HUES64 (cell line): Measurements from ENCODE around the gene DUSP22.
"Not testable (repeated sequence)": the region's sequence is repeated elsewhere in the genome, so short reads cannot be mapped to it uniquely, and the experiment has no call there.

ENCODE experiments used
- H3K27ac ChIP-seq: 2 replicates; pipeline ENCODE4 v1.7.0; 2013; ENCODE audit warnings: low read depth, low read length, inconsistent platforms
- H3K27me3 ChIP-seq: 2 replicates; pipeline ENCODE4 v1.6.1; 2013; ENCODE audit warnings: mild to moderate bottlenecking, low read length; ENCODE audit not compliant: insufficient read depth
- H3K36me3 ChIP-seq: 2 replicates; pipeline ENCODE4 v1.6.1; 2013; ENCODE audit warnings: mild to moderate bottlenecking, low read length; ENCODE audit not compliant: insufficient read depth
- H3K4me1 ChIP-seq: 2 replicates; pipeline ENCODE4 v1.6.1; 2013; ENCODE audit warnings: mild to moderate bottlenecking, low read length, moderate library complexity; ENCODE audit not compliant: insufficient read depth
- H3K4me3 ChIP-seq: 2 replicates; pipeline ENCODE4 v1.5.1; 2013; ENCODE audit warnings: mild to moderate bottlenecking, low read length, moderate library complexity
- H3K9ac ChIP-seq: 2 replicates; pipeline ENCODE4 v1.6.1; 2013; ENCODE audit warnings: mild to moderate bottlenecking, low read depth, low read length
- H3K9me3 ChIP-seq: 2 replicates; pipeline ENCODE4 v1.6.1; 2013; ENCODE audit warnings: low read depth, low read length; ENCODE audit not compliant: insufficient read depth
- WGBS: fragments of 150-250, 120-280 bp; methylation state at CpG from one replicate; pipeline ENCODE4 v1.1.7; 2013; ENCODE audit warnings: missing lambda C conversion rate; 5-methylcytosine and 5-hydroxymethylcytosine counted together

Gene DUSP22

DNA sequence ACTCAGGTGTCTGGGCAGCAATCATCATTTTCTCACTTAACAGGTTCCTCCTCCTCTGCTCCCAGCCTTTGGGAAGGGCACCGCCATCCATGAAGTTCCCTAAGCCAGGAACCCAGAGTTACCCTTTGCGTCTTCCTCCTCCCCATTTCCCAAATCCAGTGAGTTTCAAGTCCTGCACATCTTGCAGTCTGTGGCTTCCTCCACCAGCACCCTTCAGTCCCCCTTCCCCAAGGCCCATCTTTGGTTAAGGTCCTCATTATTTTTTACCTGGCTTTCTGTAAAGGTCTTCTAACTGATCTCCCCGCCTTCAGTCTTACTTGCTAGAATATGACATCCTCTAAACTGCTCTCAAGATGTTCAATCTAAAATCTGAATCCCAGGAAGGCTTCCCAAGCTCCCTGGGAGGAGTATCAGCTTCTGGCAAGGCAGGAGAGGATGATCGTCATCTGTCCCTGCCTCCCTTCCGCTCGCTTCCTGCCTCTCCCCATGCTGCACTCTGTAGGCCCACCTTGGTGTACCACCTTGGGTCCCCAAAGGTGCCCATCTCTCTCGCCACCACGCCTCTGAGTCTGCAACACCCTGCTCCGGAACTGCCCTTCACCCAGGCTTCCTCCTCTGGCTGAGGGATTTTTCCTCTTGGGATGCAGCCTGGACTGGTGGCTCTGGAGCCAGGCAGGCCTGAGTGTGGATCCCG lies 11.4 kb upstream of the DUSP22 start:
- Histone ChIP-seq H3K9me3 (peaks cover 19% of the 10 kb centered on the region), H3K27ac (no peak overlapping the region), H3K4me3 (no peak overlapping the region), H3K27me3 (no peaks in the 10 kb centered on the region), H3K4me1 (no peaks in the 10 kb centered on the region), H3K36me3 (no peaks in the 10 kb centered on the region), H3K9ac (no peak overlapping the region)
- WGBS = 90% methylated on average over 10 of the region's 10 CpGs

DNA sequence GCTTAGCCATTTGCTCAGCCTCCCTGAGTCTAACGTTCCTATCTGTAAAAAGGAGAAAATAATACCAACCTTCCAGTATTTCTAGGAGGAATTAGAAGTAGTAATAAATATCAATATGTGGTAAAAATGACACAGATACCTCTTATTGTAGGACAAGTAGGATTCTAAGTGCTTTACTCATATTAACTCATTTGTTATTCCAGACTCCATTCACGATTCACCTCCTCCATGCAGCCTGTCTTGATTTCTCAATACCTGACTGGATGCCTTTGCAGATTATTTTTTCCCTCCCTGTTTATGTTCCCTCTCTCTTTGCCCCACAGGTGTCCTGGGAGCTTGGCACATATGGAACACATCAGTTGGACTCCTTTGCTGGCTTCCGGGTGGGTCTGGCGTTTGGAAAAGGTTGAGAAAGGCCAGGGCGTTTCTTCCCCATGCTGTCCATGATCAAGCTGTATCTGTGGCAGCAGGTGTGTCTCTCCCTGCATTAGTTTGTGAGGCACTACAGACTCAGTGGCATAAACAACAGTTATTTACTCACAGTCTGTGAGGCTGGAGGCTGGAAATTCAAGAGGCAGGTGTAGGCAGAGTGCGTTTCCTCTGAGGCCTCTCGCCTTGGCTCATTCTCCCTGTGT lies 10.7 kb upstream of the DUSP22 start:
- Histone ChIP-seq H3K36me3 (no peaks in the 10 kb centered on the region), H3K27ac (no peak overlapping the region), H3K9me3 (peaks cover 19% of the 10 kb centered on the region), H3K4me1 (no peaks in the 10 kb centered on the region), H3K9ac (no peak overlapping the region), H3K27me3 (no peaks in the 10 kb centered on the region), H3K4me3 (no peak overlapping the region)
- 93% methylated on average over 6 of the region's 7 CpGs for WGBS

DNA sequence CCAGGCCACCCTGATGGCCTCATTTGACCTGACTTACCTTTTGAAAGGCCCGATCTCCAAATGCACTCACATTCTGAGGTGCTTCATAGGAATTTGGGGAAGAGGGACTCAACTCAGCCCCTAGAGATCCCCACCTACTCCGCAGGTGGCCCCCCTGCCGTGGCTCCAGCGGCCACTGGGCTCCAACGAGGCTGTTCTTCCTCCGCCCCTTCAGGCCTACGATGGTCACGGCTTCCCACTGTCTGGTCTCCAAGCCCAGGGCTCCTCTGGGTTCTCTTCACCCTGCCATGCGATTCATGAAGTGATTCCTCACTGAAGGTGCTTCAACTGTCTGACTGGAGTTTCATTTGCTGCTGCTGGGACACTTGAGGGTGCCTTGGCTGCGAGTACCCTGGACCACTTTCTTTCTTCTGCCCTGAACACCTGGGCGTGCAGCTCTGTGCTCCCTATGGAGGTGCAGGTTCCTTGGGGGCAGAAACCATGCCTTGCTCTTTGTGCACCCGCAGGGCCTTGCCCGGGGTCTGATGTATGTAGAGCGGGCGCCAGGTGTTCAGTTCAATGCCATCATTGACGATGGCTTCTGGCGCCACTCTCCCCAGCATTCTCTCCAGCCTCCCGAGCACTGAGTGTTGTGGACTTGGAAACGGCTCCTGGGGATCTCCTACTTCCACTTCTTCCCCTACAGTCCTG lies 10.0 kb upstream of the DUSP22 start:
- WGBS = 89% methylated on average over 19 of the region's 19 CpGs
- H3K4me3 ChIP-seq = no peak overlapping the region
- no peaks in the 10 kb centered on the region for H3K4me1 ChIP-seq
- H3K9me3 ChIP-seq = peaks cover 22% of the 10 kb centered on the region
- H3K9ac ChIP-seq = no peak overlapping the region
- H3K27ac ChIP-seq = no peak overlapping the region
- no peaks in the 10 kb centered on the region for H3K27me3 ChIP-seq
- no peaks in the 10 kb centered on the region for H3K36me3 ChIP-seq

DNA sequence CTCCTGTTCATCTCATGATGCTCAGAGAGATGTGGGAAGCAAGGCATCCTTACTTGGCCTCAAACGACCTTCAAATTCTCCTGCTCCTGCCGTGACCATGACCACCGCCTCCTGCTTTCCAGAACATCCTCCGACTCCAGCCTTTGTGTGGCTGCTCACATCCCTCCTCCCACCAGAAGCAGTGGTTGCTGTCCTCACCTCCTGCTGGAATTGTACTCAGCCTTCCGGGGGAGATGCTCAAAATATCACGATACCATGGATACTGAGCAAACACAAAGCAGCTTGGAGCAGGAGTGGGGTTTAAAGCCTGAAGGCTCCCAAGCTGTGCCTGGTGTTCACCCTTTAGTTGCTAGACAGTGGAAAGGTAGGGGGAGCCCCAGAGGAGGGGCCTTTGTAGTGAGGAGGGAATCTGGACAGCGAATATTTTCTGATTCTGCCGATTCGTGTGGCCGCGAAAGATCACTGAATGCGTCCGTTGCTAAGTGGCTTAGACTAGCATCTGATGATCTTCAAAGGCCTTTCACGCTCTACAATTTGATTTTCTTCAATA lies 9.3 kb upstream of the DUSP22 start:
- Histone ChIP-seq H3K4me3 (no peak overlapping the region), H3K27me3 (no peaks in the 10 kb centered on the region), H3K9me3 (peaks cover 24% of the 10 kb centered on the region), H3K27ac (no peak overlapping the region), H3K4me1 (no peaks in the 10 kb centered on the region), H3K9ac (no peak overlapping the region), H3K36me3 (no peaks in the 10 kb centered on the region)
- 92% methylated on average over 14 of the region's 14 CpGs for WGBS

DNA sequence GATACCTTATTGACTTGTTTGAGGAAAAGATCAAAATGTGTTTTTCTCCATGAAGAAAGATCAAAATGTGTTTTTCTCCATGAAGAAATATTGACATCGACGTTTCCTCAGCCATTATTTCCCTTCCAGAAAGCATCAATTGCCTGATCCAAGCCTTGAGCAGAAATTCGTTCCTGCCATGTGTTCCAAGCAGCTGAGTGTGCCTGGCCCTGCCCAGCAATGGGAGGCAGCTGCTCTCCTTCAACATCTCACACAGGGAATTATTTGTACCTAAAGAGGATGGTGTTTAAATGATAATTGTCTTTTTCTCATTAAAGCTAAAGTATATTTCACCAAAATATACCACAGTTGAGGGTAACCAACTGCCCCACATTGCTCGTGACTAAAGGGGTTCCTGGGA lies 7.8 kb upstream of the DUSP22 start:
- H3K9me3 ChIP-seq = peaks cover 20% of the 10 kb centered on the region
- H3K9ac ChIP-seq = no peak overlapping the region
- no peaks in the 10 kb centered on the region for H3K4me1 ChIP-seq
- H3K27me3 ChIP-seq = no peaks in the 10 kb centered on the region
- H3K36me3 ChIP-seq = no peaks in the 10 kb centered on the region
- no peak overlapping the region for H3K27ac ChIP-seq
- H3K4me3 ChIP-seq = no peak overlapping the region
- 85% methylated on average over 4 of the region's 4 CpGs for WGBS

DNA sequence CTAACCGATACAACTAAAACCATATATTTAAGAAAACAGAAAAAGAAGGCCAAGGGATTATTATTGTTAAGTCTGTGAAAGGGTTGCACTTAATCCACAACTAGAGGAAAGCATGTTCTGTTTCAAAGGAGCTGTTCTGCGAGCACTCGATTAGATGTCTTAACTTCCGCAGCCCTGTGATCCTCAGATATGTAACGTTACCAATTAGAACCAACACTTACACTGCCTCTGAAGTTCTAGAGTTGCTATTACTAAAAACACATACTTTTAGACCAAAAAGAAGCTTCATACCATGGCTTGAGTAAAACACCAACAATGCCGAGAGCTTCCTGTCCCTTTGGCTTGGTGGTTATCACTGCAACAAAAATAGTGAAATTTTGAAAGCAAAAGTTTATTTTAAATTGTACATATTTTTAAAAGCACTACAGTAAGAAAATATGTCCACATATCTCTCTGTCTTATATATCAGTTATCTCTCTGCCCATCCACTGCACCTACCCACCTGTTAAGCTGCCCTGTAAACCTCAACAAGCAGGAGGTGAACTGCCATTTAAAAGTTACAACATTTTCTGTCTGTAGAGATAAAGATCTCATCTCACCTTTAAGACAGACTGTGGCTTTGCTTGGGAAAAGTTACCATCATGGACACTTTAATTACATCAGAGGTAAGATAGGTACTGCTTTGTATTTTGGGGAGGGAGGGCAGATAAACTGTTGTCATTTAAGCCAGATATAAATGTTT lies 7.1 kb upstream of the DUSP22 start:
- 96% methylated on average over 5 of the region's 6 CpGs for WGBS
- H3K9ac ChIP-seq = no peak overlapping the region
- no peaks in the 10 kb centered on the region for H3K27me3 ChIP-seq
- H3K4me1 ChIP-seq = no peaks in the 10 kb centered on the region
- no peak overlapping the region for H3K4me3 ChIP-seq
- H3K27ac ChIP-seq = no peak overlapping the region
- H3K9me3 ChIP-seq = peaks cover 24% of the 10 kb centered on the region
- no peaks in the 10 kb centered on the region for H3K36me3 ChIP-seq

DNA sequence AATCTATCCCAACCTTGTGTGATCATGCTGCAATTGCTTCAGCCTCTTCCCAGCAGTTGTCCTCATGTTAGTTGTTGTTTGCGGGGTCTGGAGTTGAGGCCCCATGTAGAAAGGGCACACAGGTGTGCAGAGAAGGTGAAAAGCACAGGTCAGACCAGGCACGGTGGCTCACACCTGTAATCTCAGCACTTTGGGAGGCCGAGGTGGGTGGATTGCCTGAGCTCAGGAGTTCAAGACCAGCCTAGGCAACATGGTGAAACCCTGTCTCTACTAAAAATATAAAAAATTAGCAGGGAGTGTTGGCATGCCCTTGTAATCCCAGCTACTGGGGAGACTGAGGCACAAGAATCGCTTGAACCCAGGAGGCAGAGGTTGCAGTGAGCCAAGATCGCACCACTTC lies 6.4 kb upstream of the DUSP22 start:
- H3K9me3 ChIP-seq = peaks cover 24% of the 10 kb centered on the region
- 74% methylated on average over 5 of the region's 5 CpGs for WGBS
- H3K4me3 ChIP-seq, H3K27me3 ChIP-seq, H3K4me1 ChIP-seq, H3K9ac ChIP-seq, H3K27ac ChIP-seq, H3K36me3 ChIP-seq: not testable (repeated sequence)

DNA sequence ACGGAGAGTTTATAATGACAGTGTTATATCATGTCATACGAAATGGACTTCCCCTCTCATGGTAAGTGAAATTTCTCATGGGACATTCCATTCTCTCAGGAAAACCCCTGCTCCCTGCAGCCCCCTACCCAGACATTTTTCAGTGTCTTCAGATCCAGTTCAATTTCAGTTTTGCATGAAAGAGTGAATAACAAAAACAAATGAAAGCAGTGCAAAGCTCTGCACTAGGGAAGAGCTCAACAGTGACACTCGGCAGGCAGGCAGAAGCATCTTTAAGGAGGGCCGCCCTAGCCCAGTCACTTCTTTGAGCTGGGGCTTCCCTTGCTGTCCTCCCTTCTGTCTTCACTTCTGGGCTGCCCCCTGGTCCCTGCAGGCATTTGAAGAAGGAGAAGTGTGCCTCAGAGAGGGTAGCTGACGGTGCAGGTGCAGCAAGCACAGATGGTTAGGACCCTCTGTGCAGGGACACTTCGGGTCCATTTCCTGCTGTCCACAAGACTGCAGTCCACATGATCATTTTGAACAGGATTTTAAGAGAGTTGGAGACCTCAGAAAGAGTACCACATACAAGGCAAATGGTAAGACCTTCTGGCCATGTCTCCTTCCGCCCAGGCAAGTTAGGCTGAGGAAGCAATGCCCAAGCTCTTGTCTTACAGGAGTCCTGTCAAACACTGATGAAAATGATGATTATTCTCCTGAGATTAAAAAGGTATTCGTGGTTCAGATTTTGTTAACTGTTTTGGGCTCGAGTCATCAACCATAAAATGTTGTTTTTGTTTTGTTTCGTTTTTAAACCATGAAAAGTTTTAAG lies 5.4 kb upstream of the DUSP22 start:
- Histone ChIP-seq H3K4me3 (no peak overlapping the region), H3K36me3 (no peaks in the 10 kb centered on the region), H3K9me3 (peaks cover 24% of the 10 kb centered on the region), H3K9ac (no peak overlapping the region), H3K27me3 (no peaks in the 10 kb centered on the region), H3K27ac (no peak overlapping the region), H3K4me1 (peaks cover 6% of the 10 kb centered on the region; the same call in 1 of the 2 replicates)
- WGBS = 70% methylated on average over 9 of the region's 10 CpGs

DNA sequence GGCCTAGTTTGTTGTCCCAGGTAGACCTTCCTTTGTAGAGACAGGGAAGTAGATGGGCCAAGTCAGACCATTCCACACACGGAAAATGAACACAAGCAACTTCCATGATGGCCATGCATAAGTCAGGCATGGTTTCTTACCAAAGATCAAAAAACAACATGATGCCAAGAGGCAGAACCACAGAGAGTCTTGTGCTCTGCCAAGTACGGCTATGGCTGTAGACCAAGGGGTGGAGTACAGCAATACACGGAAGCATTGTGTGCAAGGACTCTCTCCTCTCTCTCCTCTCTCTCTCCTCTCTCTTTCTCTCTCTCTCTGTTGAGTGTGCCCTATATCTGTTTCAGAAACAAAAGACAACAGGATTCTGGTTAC lies 4.8 kb upstream of the DUSP22 start:
- no peak overlapping the region for H3K4me3 ChIP-seq
- H3K27ac ChIP-seq = no peak overlapping the region
- no peaks in the 10 kb centered on the region for H3K27me3 ChIP-seq
- peaks cover 6% of the 10 kb centered on the region; the same call in 1 of the 2 replicates for H3K4me1 ChIP-seq
- H3K9me3 ChIP-seq = peaks cover 24% of the 10 kb centered on the region
- H3K9ac ChIP-seq = no peak overlapping the region
- no peaks in the 10 kb centered on the region for H3K36me3 ChIP-seq
- 88% methylated on average over 3 of the region's 3 CpGs for WGBS

DNA sequence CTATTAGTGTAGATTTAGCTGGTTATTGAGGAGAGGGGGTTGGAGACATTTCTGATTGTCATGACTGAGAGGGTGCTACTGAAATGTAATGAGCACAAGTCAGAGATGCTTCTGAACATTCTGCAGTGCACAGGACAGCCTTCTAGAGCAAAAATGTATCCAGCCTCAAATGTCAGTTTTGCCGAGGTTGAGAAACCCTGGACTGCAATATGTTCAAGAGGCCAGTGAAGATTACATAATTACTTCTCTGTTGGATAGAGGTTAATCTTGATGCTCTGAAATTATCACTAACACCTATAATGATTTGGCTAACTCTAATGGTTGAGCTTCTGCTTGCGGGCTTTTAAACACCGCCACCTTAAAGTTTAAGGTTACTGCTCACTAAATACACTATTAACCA lies 3.4 kb upstream of the DUSP22 start:
- H3K36me3 ChIP-seq = no peaks in the 10 kb centered on the region
- H3K4me1 ChIP-seq = peaks cover 14% of the 10 kb centered on the region
- WGBS = 98% methylated on average over 3 of the region's 3 CpGs
- no peak overlapping the region for H3K27ac ChIP-seq
- H3K9ac ChIP-seq = no peak overlapping the region
- H3K9me3 ChIP-seq = peaks cover 19% of the 10 kb centered on the region
- no peak overlapping the region for H3K4me3 ChIP-seq
- 0 out of 2 replicates have a peak, but pooled peaks cover 3% of the 10 kb centered on the region for H3K27me3 ChIP-seq
